HG02870 (cell line): ENCODE data around the gene LRCH1.

Experiments used
- ATAC-seq: cut with Tn5 transposase; IDR thresholded peaks from one replicate; pipeline ENCODE4 v1.9.1; 2021; ENCODE audit warnings: mild to moderate bottlenecking, moderate library complexity; ENCODE audit not compliant: unreplicated experiment

Gene LRCH1

DNA sequence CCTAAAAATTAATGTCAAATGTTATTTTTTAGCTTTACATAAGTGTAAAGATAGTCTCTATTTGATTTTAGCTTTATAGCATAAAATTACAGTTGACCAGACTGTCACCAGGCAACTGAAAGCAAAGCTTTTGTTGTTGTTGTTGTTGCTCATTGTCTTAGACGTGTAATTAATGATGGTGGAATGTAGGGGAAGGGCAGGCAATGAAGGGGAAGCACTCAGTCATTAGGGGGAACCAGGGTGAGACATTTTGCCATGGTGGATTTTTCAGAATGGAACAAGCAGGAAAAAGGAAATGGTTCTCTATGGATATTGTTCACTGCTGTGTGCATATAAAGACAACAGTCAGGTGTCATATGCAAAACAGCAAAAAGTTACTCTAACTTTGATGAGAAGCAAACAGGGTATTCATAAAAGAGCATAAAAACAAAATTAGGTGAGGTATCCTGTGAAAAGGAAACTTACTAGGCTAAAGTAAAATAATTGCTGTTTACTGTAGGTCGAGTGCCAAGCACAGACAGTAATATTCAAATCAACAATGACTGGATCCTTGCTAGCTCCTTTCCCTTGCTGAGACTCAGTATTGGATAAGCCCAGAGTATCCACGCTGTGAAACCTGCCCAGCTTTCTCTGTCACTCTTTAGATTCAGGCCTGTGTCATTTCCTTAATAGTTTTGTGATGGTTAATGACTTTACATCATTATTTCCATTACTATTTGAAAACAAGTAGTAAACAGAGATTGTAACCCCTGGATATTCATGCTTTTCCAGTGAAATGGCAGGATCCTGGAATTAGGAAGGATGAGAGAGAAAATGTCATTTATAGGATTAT lies 110.5 kb downstream of the LRCH1 start:
- ATAC-seq: no peak

DNA sequence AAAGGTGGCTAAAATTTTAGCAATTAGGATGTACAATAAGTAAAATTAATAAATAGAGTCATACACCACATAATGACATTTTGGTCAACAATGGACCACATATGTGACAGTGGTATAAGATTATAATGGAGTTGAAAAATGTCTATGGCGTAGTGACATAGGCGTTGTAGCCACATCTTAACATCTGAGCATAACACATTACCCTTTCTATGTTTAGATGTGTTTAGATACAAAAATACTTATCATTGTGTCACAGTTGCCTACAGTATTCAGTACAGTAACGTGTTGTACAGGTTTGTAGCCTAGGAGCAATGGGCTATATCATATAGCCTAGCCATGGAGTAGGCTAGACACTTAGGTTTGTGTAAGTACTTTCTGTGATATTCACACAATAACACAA lies 111.2 kb downstream of the LRCH1 start:
- no peak for ATAC-seq

DNA sequence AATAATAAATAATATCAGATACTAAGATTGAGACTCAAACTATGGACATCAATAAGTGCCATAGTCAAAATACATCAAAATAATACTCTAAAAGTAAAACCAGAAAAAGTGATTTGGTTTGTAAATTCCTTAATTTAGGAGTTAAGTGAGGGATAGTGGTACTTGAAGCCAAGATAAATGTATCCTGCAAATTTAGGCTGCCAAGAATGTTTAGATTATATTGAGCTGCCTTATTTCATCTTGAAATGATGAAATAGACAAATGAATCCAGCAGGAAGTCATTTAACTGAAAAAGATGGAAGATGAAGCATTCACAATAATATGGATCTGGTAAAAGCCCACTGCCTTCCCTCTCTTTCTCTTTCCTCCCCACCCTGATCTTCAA lies 112.3 kb downstream of the LRCH1 start:
- no peak for ATAC-seq

DNA sequence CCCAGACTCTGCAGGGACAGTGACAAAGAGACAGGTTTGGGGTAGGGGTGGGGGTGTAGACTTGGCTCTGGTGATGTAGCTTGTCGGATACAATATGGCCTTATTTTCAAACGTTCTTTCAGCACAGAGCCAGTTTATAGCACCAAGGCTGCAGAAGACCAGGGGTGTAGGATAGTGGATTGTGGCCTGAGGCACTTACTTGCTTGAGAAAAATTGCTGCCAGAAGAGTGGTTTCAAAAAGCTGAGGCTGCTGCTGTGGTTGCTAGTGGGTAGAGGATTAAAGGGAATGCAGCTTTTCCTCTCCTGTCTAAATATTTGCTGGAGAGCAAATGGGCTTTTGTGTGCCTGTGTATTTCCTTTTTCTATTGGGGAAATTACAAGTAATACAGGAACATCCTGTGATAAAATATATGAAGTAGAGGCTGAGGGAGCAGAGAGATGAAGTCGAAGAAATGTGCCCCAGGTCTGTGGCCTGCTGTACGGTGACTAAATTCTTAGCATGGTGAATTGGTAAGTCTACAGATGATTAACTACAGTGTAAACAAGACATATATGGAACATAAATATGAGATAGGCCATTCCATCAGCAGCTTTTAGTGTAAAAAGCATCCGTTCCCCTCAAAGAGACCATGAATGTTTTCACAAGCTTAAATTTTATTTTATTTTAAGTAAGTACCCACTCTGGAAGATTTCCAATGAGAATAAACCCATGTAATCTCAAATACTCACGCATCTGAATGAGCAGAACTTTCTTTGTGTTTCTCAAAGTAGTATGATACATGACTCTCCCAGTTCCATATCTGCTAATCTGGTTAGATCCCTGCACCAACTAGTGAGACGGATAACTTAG lies 112.9 kb downstream of the LRCH1 start:
- no peak for ATAC-seq

DNA sequence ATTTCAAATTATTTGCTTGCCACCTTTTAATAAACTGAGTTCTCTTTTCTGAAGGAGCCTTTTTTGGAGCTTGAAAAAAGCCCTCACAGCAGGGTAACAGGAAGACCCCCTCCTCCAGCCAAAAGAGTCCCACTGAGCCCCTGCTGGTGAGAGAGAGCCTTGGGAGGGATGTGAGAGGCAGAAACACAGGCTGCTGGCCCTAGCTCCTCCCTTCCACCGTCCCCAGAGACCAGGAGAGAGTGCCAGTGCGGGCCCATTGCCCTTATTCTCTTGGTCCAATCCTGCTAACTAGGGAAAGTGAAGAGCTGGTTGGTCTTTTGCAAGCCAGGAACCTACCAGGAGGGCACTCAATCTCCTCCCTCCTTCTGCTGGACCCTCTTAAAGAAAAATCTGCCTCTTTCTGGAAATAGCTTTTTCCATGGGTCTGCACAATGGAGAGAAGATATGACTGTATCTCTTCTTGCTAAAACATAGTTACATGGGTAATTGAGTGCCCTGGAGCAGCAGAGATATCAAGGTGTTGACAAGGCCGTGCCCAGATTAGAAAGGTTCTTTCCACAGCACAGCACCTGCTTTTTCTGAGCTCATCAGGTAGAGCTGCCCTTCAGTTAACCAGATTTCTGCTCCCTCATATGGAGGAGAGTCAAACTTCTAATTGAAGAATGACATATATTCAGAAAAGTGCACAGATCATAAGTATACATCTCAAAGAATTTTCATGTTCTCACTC lies 113.9 kb downstream of the LRCH1 start:
- ATAC-seq: no peak

DNA sequence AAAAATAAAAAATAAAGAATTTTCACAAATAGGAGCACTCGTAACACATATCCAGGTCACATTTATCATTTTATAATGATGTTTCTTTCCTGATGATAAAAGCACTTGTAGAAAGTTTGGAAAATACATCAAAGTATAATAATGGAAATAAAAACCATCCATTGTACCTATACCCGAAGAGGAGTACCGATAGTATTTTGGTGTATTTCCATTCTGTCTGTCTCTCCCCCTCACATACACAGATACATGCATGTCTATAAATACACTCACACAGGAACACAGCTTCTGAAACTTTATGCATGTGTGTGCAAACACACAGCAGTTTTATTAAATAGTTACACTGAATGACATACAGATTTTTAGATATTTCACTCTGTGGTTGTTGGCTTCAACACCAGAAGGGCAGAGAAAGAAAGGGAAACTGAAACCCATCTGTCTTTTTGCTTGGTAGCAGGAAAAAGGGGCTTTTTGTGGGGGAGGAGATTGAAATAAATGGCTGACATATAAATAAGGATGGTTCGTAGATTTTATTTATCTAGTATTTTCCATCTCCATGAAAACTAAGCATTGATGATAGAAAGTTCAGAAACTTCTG lies 114.8 kb downstream of the LRCH1 start:
- ATAC-seq: peak; percentile 46

DNA sequence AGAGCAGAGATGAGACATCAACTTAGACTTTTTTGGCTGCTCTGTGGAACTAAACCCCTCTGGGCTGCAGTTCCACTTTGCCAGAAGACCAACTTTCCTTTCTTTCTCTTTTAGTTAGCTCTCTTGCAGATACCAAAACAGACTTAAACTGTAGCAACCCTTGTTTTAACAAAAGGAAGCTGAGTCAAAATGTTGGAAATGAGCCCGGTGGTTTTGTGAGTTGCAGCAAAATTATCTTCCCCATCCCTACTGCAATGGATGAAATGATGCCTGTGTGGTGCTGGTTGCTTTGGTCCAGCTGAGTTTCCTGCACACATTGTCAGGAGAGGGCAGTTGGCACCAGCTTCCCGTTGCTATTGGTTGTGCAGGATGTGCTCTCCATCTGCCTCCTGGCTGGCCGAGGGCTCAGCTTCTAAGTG lies 115.3 kb downstream of the LRCH1 start:
- peak; percentile 13 for ATAC-seq

DNA sequence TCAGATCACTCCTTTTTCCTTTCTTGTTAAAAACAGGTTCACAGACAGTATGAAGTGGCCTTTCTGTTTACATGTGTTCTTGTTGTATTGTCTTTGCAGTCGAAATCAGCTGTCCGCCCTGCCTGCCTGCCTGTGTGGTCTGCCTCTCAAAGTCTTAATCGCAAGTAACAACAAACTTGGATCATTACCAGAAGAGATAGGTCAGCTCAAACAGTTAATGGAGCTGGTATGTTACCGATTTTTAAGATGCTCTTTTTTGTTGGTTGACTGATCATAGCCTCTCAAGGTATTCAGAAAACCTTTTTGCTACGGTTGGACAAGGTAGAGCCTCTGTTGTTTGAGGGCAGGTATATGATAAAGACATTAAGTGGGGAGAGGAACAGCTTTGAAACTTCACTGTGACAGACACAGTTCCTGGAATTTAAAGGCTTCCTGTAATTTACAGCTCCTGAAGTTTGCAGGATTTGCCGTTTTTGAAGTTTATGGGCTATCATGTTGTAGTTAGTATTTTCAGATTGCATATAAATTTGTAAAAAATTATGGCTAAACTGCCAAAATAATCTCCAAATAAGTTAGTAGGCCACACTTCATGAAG lies 116.1 kb downstream of the LRCH1 start:
- ATAC-seq: no peak

DNA sequence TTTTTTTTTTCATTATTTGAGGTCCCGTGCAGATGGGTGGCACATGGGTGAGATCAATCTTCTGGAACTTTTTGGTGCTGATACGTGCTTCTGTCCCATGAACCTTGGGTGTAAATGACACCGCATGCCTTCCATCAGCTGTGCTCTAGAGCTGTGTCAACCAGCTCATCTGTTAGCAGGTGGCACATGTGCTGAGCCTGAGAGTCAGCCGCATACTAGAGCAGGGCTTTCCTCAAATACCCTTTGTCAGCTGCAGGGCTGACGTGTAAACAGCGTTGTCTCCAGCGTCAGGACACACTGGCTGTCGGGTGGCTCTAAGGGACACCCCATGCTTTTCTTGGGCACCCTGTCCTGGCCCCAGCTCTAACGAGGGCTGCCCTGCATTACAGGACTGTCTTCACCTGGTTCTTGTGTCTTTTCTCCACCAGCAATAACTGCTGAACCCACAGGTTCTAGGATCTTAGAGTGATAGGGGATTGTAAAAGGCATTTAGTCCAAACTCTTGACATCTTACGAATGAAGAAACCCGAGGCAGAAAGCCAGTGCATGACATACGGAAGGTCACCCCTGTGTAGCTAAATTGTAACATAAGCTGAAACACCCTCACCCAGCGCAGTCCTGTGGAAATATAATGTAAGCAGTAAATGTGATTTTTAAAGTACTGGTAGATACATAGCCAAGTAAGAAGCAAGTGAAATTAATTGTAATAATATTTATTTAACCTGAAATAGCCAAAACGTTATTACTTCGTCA lies 119.5 kb downstream of the LRCH1 start:
- ATAC-seq: no peak

DNA sequence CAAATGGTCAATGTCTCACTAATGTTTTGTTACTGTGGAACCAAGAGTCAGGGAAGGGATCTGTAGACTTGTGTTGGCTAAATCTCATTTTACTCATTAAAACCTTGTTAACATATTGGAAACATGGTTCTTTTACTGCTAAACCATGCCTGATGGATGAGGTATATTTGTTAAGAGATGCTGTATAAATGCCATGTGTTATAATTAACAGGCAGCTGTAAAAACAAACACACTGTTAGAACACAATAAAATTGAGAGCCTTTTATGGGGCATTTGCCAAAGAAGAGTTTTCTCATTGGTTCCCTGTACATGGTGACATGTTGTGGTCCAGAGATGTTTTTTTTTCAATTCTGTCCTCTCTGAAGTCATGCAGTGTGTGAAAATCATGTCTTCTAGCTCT lies 122.0 kb downstream of the LRCH1 start:
- no peak for ATAC-seq

DNA sequence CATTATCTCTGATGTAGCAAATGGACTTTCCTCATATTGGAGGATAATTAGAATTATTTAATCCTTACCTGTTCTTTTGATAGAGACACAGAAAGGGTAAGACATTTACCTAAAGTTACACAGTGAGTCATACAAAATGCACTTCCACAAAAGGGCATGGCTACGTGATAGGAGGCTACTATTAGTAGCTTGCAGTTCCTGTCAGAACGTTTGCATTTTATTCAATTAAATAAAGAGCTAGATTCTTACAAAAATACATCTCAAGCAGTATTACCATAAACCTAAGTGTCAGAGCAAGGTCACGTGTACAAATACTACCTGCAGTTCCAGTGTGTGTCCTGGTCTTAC lies 123.4 kb downstream of the LRCH1 start:
- ATAC-seq: no peak

DNA sequence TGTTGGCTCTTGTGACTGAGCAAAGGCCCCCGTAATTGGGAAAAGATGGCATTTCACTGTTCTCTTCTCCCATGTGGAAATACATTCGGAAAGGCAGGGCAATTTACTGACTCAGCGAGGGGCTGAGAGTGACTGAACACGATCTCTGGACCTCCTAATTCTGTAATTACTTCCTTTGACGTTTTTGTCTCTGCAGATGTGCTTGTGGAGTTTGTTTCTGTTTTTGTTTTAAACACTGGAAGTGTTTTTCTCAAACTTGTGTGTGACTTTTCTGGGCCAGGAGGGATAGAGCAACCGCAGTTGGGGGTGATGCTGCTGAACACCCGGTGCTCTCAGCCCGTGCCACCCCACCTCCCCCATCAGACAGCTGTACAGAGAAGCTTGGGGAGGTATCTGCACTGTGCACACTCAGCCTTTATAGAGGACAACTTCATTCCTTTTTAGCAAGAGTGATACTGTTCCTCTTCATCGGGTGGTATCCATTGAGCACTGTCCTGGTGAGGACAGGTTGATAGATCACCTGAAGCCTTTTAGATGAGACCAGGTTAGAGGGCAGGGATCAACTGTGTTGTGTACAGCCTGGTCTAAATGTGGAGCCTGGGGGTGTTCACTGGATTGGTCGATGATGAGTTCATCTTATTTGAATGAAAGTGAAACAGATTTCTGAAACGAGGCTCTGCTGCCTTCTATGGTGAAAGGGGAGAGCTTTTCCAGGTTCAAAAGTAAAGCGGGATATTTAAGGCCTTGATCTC lies 126.6 kb downstream of the LRCH1 start:
- peak; percentile 81 for ATAC-seq

DNA sequence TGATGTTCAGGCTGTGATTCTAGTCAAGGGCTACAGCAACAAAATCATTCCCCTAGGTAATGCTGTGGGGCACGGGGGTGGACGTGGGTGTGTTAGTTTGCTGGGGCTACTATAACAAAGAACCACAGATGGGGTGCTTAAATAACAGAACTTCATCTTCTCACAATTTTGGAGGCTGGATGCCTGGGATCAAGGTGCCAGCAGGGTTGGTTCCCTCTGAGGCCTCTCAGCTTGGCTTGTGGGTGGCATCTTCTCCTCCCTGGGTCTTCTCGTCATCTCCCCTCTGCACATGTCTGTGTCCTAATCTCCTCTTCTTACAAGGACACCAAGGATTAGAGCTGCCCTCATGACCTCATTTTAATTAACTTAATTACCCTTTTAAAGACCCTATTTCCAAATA lies 129.0 kb downstream of the LRCH1 start:
- ATAC-seq: no peak

DNA sequence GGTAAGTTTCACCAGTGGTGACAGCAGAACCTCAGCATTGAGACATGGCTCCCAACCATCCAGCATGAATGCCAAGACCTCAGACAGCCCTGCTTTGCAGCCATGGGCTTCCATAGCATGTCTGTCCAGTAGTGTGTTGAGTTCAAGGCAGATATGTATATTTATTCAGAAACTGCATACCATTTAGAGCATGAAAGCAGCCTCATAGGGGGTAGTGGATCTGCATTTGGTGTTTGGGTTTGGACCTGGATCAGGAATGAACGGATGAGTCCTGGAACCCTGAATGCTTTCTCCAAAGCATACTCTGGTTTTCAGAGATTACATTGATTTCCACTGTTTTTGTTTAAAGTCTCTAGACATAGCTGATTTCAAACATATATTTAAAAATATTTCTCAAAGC lies 129.7 kb downstream of the LRCH1 start:
- ATAC-seq: no peak

DNA sequence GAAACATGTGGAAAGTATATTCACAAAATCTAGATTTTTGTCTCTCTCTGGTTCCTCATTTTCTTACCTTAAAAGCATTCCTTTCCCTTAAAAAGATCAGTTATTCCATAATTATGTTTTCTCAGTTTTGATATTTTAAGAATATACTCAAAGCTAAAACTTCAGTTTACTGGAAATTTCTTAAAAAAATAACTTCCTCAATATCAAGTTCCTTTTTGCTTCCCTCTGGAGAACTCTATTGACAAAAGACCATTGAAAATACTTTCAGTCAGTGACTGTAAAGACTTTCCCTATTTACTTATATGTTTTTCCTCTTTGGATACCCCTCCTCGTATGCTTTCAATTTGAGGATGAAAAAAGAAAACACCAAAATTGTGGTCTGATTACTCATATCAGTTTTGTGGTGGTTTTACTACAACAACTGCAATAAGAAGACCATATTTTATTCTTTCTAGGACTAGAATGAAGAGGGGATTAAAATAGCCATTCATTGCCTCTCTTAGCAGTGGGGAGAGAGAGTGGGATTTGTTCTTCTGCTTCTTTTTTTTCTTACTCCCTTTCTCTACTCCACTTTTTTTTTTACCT lies 130.8 kb downstream of the LRCH1 start:
- no peak for ATAC-seq

DNA sequence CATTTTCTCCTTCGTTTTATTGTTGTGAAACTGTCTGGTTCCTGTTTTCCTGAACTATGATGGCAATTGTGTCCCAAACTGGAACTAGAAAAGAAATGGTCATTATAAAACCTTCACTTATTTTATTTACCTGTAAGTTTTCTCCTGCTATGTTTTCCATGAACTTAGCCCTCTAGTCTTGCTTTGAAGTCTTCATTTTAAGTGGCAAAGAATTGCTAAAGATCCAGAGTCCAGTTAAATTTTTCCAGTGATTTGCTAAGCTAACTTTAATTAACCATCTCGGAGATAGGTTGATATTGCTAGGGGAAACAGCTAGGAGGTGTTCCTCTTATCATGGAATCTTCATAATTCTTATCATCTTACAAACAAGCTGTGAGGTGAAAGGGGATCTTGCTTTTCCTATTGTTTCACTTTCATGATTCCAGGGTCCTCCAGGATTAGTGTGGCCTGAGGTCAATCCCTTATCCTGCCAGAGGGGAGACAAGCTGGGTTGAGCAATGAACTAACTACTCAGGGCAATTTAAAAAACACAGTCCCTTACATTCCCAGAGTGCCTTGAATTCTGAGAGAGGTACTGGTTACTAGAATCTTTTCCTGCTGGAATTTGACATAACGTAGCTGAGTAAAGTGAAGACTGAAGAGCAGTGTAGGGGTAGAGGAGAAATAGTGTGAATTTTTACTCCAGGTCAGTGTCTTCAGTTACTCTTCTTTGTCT lies 131.5 kb downstream of the LRCH1 start:
- ATAC-seq: no peak

DNA sequence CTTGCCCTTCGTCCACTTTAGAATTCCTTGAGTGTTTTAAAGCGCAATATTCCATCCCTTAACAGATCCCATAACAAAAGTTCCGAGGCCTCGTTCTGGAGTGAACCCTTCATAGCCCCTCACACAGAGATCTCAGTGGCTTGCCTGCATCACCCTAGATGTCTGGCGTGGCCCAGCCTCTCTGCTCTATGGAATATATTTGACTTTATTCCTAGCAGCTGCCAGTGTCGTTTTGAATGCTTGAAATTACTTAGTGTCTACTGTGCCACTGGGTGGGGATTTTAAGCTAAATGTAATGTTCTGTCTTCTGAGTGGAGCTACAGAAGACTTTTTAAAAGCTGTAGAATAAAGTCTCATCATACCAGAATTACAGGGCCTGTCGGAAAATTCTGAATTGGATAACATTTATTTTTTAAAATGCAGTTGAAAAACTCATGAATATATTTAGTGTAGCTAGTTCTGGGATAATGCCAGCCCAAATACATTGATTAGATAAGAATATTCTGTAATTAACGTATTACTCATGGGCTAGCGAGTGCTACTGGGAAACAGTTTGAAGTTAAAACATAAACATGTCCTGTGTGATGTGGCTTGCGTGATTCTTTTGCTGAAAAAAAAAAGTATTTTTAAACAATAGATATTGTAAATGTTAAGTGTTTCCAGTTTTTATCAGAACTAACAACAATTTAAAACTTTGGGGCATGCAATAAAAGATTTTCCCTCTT lies 132.2 kb downstream of the LRCH1 start:
- no peak for ATAC-seq

DNA sequence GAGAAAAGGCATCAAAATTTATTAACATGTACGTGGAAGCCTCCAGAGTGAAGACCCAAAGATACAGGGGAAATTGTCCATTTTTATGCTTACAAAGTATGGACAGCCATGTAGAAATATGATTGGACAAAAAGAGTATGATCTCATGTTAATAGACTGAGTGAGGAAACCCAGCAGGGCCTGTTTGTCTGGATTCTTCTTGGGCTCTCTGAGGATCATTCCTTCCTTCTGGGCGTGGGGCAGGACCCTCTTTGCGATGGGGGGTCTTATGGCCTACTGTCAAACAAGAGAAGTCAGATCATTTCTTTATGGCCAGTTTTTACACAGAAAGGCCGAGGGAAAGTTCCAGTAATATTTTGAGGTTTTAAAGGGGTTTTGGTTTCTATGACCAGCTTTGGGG lies 133.2 kb downstream of the LRCH1 start:
- ATAC-seq: no peak
